ENCODE data around the gene SYNDIG1L.
"Not testable (repeated sequence)": the region's sequence is repeated elsewhere in the genome, so short reads cannot be mapped to it uniquely, and the experiment has no call there.

The SYNDIG1L gene

GRCh38 chr14:74401504-74402241 lies 24.3 kb downstream of the SYNDIG1L start:
- DNase-seq: no peak

GRCh38 chr14:74400919-74401503 lies 25.0 kb downstream of the SYNDIG1L start:
- DNase-seq: no peak

GRCh38 chr14:74400031-74400685 lies 25.9 kb downstream of the SYNDIG1L start:
- no peak for DNase-seq

GRCh38 chr14:74395094-74395493 lies 30.9 kb downstream of the SYNDIG1L start:
- no peak for DNase-seq

- DNase-seq: no peak
Observed at GRCh38 chr14:74394549-74394948, 31.5 kb downstream of the SYNDIG1L start.

- no peak for DNase-seq
Observed at GRCh38 chr14:74392616-74393570, 33.1 kb downstream of the SYNDIG1L start.

- DNase-seq: no peak
Observed at GRCh38 chr14:74391479-74391878, 34.5 kb downstream of the SYNDIG1L start.

- not testable (repeated sequence) for DNase-seq
Observed at GRCh38 chr14:74390505-74390904, 35.5 kb downstream of the SYNDIG1L start.

GRCh38 chr14:74389980-74390379 lies 36.0 kb downstream of the SYNDIG1L start:
- no peak for DNase-seq

- DNase-seq: no peak
Observed at GRCh38 chr14:74382231-74382630, 43.8 kb downstream of the SYNDIG1L start.

GRCh38 chr14:74381571-74381970 lies 44.4 kb downstream of the SYNDIG1L start:
- DNase-seq: not testable (repeated sequence)

GRCh38 chr14:74380845-74381244 lies 45.2 kb downstream of the SYNDIG1L start:
- DNase-seq: no peak

- no peak for DNase-seq
Observed at GRCh38 chr14:74380172-74380571, 45.8 kb downstream of the SYNDIG1L start.

GRCh38 chr14:74377976-74378690 lies 47.9 kb downstream of the SYNDIG1L start:
- no peak for DNase-seq

- no peak for DNase-seq
Observed at GRCh38 chr14:74368441-74368840, 57.6 kb downstream of the SYNDIG1L start.

- no peak for DNase-seq
Observed at GRCh38 chr14:74368026-74368425, 58.0 kb downstream of the SYNDIG1L start.

GRCh38 chr14:74364271-74364880 lies 61.6 kb downstream of the SYNDIG1L start:
- DNase-seq: no peak

GRCh38 chr14:74362361-74362915 lies 63.6 kb downstream of the SYNDIG1L start:
- DNase-seq: peak; percentile 59

GRCh38 chr14:74360163-74360562 lies 65.8 kb downstream of the SYNDIG1L start:
- no peak for DNase-seq

GRCh38 chr14:74358176-74358829 lies 67.7 kb downstream of the SYNDIG1L start:
- DNase-seq: no peak

GRCh38 chr14:74357585-74357984 lies 68.4 kb downstream of the SYNDIG1L start:
- no peak for DNase-seq
